OCI-M2 (cell line): ENCODE data around the gene PDE3A.
"Not testable (repeated sequence)": the region's sequence is repeated elsewhere in the genome, so short reads cannot be mapped to it uniquely, and the experiment has no call there.

Source experiments
- DNase-seq: peaks from one replicate; lab custom pipeline; 2025; ENCODE audit not compliant: unreplicated experiment; lab: John Stamatoyannopoulos, UW

The PDE3A gene

GRCh38 chr12:20596061-20596460 lies 227.7 kb downstream of the PDE3A start:
- no peak for DNase-seq

GRCh38 chr12:20599757-20600156 lies 231.4 kb downstream of the PDE3A start:
- DNase-seq, result no peak

GRCh38 chr12:20601668-20602280 lies 233.4 kb downstream of the PDE3A start:
- DNase-seq, result no peak

- no peak for DNase-seq
Measured at GRCh38 chr12:20602641-20603391, 234.5 kb downstream of the PDE3A start.

- no peak for DNase-seq
Measured at GRCh38 chr12:20604408-20605067, 236.2 kb downstream of the PDE3A start.

GRCh38 chr12:20615020-20615419 lies 246.7 kb downstream of the PDE3A start:
- not testable (repeated sequence) for DNase-seq

GRCh38 chr12:20616093-20616492 lies 247.8 kb downstream of the PDE3A start:
- DNase-seq, result no peak

GRCh38 chr12:20620261-20620660 lies 251.9 kb downstream of the PDE3A start:
- DNase-seq, result no peak

GRCh38 chr12:20624718-20625117 lies 256.4 kb downstream of the PDE3A start:
- DNase-seq, result no peak

GRCh38 chr12:20625531-20625930 lies 257.2 kb downstream of the PDE3A start:
- no peak for DNase-seq

GRCh38 chr12:20627001-20627588 lies 258.8 kb downstream of the PDE3A start:
- DNase-seq, result no peak

- no peak for DNase-seq
Measured at GRCh38 chr12:20628226-20628787, 260.0 kb downstream of the PDE3A start.

GRCh38 chr12:20628999-20629398 lies 260.7 kb downstream of the PDE3A start:
- DNase-seq, result no peak

GRCh38 chr12:20629414-20630156 lies 261.2 kb downstream of the PDE3A start:
- DNase-seq, result no peak

- DNase-seq, result no peak
Measured at GRCh38 chr12:20631711-20632110, 263.4 kb downstream of the PDE3A start.

GRCh38 chr12:20641106-20641505 lies 272.8 kb downstream of the PDE3A start:
- no peak for DNase-seq

GRCh38 chr12:20643822-20644221 lies 275.5 kb downstream of the PDE3A start:
- no peak for DNase-seq

- peak; percentile 1 for DNase-seq
Measured at GRCh38 chr12:20646239-20646827, 278.0 kb downstream of the PDE3A start.

GRCh38 chr12:20653871-20654270 lies 285.5 kb downstream of the PDE3A start:
- DNase-seq, result no peak

GRCh38 chr12:20656600-20656999 lies 288.3 kb downstream of the PDE3A start:
- DNase-seq, result no peak
